ENCODE results near the gene TMEM18. TPM values are rescaled to one million over a fixed set of nuclear protein-coding genes. Genes with fewer than 3 reads are reported as not detected.

Gene TMEM18
- total RNA-seq, 1 donor from 2014 or later = 50.0 TPM

DNA sequence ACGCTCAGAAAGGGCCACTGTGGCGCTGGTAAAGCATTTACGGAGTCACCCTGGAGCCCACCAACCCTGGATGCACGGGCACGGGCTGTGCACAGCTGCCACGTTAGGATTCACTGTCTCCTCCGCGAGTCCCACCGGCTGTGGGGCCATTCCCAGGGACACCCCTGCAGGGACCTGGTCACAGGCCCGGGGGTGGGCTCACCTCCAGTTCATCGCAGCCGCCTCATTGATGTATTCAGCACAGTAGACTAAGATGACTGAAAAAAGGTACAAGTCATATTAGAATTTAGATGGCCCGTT lies 4.7 kb downstream of the TMEM18 start:
- TF ChIP-seq, protein P1, sequence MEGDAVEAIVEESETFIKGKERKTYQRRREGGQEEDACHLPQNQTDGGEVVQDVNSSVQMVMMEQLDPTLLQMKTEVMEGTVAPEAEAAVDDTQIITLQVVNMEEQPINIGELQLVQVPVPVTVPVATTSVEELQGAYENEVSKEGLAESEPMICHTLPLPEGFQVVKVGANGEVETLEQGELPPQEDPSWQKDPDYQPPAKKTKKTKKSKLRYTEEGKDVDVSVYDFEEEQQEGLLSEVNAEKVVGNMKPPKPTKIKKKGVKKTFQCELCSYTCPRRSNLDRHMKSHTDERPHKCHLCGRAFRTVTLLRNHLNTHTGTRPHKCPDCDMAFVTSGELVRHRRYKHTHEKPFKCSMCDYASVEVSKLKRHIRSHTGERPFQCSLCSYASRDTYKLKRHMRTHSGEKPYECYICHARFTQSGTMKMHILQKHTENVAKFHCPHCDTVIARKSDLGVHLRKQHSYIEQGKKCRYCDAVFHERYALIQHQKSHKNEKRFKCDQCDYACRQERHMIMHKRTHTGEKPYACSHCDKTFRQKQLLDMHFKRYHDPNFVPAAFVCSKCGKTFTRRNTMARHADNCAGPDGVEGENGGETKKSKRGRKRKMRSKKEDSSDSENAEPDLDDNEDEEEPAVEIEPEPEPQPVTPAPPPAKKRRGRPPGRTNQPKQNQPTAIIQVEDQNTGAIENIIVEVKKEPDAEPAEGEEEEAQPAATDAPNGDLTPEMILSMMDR (IDR thresholded peaks at IDR 0.05) = no peak
- TF ChIP-seq EZH2 (IDR thresholded peaks at IDR 0.05) (no peak), EZH2phosphoT487 (IDR thresholded peaks at IDR 0.05) (no peak)
- H4K20me1 ChIP-seq (ENCODE audit: low read depth) = peaks cover 18% of the 10 kb centered on the region
- no peak overlapping the region for H3K4me3 Mint-ChIP-seq
- peaks cover 15% of the 10 kb centered on the region for H3F3A ChIP-seq (ENCODE audit: low read depth)
- H3K4me3 ChIP-seq = no peak overlapping the region
- H3K4me1 Mint-ChIP-seq = peaks cover 30% of the 10 kb centered on the region
- H3K9me3 Mint-ChIP-seq = peaks cover 2% of the 10 kb centered on the region
- H3K9ac ChIP-seq = no peak overlapping the region
- no peak overlapping the region for H3K27ac ChIP-seq
- H3K27me3 Mint-ChIP-seq (ENCODE audit: insufficient read depth, low read depth) = peaks cover 4% of the 10 kb centered on the region
- peaks cover 28% of the 10 kb centered on the region for H3K36me3 Mint-ChIP-seq
- no peak overlapping the region for H3K4me2 ChIP-seq
- H3K36me3 ChIP-seq = no peaks in the 10 kb centered on the region
- H3K9me3 ChIP-seq (ENCODE audit: low read depth) = no peaks in the 10 kb centered on the region
- no peak overlapping the region for H2AFZ ChIP-seq (replicated peaks)
- H3K79me2 ChIP-seq (ENCODE audit: low read depth) = peaks cover 32% of the 10 kb centered on the region
- H3K27ac Mint-ChIP-seq = no peak overlapping the region
- peaks cover 4% of the 10 kb centered on the region for H3K4me1 ChIP-seq
- H3K27me3 ChIP-seq = no peaks in the 10 kb centered on the region
- DNase-seq (ENCODE audit: low spot score) = no peak

DNA sequence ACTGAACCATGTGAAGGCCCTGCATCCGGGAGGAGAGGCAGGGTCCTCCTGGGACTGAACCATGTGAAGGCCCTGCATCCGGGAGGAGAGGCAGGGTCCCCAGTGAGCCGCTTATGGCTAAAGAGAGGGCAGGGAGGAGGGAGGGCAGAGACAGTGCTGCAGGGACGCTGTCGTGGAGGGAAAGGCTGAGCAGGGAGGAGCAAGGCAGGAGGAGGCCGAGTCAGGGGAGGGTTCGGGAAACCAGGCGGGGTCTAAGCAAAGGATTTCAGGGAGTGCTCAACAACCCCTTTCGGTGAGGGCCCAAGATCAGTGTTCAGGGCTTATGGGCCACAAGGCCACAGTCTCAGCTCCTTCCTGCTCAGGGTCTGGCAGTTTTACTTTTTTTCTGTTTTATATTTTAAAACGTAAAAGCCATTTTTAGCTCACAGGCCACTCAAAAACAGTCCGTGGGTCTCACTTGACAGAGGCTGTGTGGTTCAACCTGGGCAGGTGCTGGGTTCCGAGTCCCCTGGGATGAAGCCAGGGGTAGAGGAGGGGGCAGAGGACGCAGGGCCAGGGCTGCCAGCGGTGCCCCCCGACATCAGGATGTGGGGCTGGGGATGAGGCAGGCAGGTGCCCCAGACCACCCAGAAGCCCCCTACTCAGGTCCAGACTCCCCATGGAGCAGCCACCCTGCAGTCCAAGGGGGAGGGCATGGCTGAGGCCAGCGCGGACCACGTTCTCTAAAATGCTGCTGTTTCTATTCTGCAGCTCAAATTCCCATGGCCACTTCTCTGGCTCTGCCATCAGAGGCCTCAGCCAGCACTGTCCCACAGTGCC lies 5.2 kb downstream of the TMEM18 start:
- no peak overlapping the region for H3K9ac ChIP-seq
- peaks cover 30% of the 10 kb centered on the region for H3K4me1 Mint-ChIP-seq
- no peak overlapping the region for H3K4me2 ChIP-seq
- peaks cover 2% of the 10 kb centered on the region for H3K27me3 Mint-ChIP-seq (ENCODE audit: insufficient read depth, low read depth)
- no peaks in the 10 kb centered on the region for H3K27me3 ChIP-seq
- no peak overlapping the region for H3K27ac Mint-ChIP-seq
- H3F3A ChIP-seq (ENCODE audit: low read depth) = peaks cover 9% of the 10 kb centered on the region
- H4K20me1 ChIP-seq (ENCODE audit: low read depth) = peaks cover 18% of the 10 kb centered on the region
- H3K4me3 ChIP-seq = no peak overlapping the region
- DNase-seq (ENCODE audit: low spot score) = no peak
- peaks cover 3% of the 10 kb centered on the region for H3K9me3 Mint-ChIP-seq
- no peak overlapping the region for H3K27ac ChIP-seq
- peaks cover 31% of the 10 kb centered on the region for H3K36me3 Mint-ChIP-seq
- peaks cover 4% of the 10 kb centered on the region for H3K4me1 ChIP-seq
- H3K36me3 ChIP-seq = peaks cover 4% of the 10 kb centered on the region
- H2AFZ ChIP-seq (replicated peaks) = no peak overlapping the region
- H3K4me3 Mint-ChIP-seq = no peak overlapping the region
- TF ChIP-seq EZH2 (IDR thresholded peaks at IDR 0.05) (no peak), EZH2phosphoT487 (IDR thresholded peaks at IDR 0.05) (no peak)
- TF ChIP-seq, protein P1 (IDR thresholded peaks at IDR 0.05) = no peak
- H3K9me3 ChIP-seq (ENCODE audit: low read depth) = no peaks in the 10 kb centered on the region
- H3K79me2 ChIP-seq (ENCODE audit: low read depth) = peaks cover 32% of the 10 kb centered on the region

DNA sequence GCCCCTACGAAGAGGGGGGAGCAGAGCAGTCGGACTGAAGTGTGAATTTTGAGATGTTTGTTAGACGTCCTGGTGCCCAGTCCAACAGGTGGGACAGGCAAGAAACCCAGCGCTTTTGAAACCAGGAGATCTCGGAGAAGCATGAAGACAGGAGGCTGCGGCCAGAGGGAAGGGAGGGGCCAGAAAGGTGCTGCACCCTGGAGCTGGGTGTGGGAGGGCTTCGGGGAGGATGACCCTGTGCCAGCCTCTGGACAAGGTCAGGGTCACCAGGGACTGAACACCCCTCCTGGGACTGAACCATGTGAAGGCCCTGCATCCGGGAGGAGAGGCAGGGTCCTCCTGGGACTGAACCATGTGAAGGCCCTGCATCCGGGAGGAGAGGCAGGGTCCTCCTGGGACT lies 6.1 kb downstream of the TMEM18 start:
- Histone ChIP-seq H3K9me3 (ENCODE audit: low read depth) (peaks cover 6% of the 10 kb centered on the region), H2AFZ (replicated peaks) (no peak overlapping the region), H3F3A (ENCODE audit: low read depth) (peaks cover 4% of the 10 kb centered on the region), H3K36me3 (peaks cover 13% of the 10 kb centered on the region), H3K27me3 (no peaks in the 10 kb centered on the region), H3K4me3 (no peak overlapping the region), H3K9ac (no peak overlapping the region), H3K4me1 (peaks cover 4% of the 10 kb centered on the region), H3K4me2 (no peak overlapping the region), H4K20me1 (ENCODE audit: low read depth) (peaks cover 18% of the 10 kb centered on the region), H3K79me2 (ENCODE audit: low read depth) (peaks cover 32% of the 10 kb centered on the region), H3K27ac (no peak overlapping the region)
- Mint-ChIP-seq H3K36me3 (peaks cover 36% of the 10 kb centered on the region), H3K4me1 (peaks cover 29% of the 10 kb centered on the region), H3K9me3 (peaks cover 10% of the 10 kb centered on the region), H3K27me3 (ENCODE audit: insufficient read depth, low read depth) (peaks cover 2% of the 10 kb centered on the region), H3K27ac (peak overlapping the region; percentile 64), H3K4me3 (no peak overlapping the region)
- TF ChIP-seq EZH2phosphoT487 (IDR thresholded peaks at IDR 0.05) = no peak
- TF ChIP-seq, protein P1 (IDR thresholded peaks at IDR 0.05) = no peak
- no peak for TF ChIP-seq EZH2 (IDR thresholded peaks at IDR 0.05)
- DNase-seq (ENCODE audit: low spot score) = no peak

Measured in neural progenitor cell (in vitro differentiated cells).